VCaP (cell line): ENCODE results near the gene SLC8A1.
A peak's percentile ranks its signal among the peaks of the same experiment; 100 is the strongest.

Experiments
- H3K27ac ChIP-seq: fragments of 450-650 bp; 2 replicates; pipeline ENCODE4 v1.5.1; 2017
- CTCF ChIP-seq: fragments of 450-650 bp; conservative IDR thresholded peaks from 2 replicates; pipeline ENCODE4 v1.5.1; 2017; ENCODE audit warnings: mild to moderate bottlenecking, moderate library complexity

The SLC8A1 gene

GRCh38 chr2:40450066-40450795, 1.7 kb downstream of the SLC8A1 start:
- no peak overlapping the region for H3K27ac ChIP-seq
- TF ChIP-seq CTCF = no peak

- TF ChIP-seq CTCF = peak; percentile 75
Measured at GRCh38 chr2:40448476-40449079, 3.3 kb downstream of the SLC8A1 start.

GRCh38 chr2:40445467-40445866, 6.4 kb downstream of the SLC8A1 start:
- no peak for TF ChIP-seq CTCF
- H3K27ac ChIP-seq = no peak overlapping the region

More at GRCh38 chr2:40448476-40449079, 3.3 kb downstream of the SLC8A1 start:
- H3K27ac ChIP-seq = no peak overlapping the region

GRCh38 chr2:40440835-40441234, 11.1 kb downstream of the SLC8A1 start:
- TF ChIP-seq CTCF = no peak
- no peak overlapping the region for H3K27ac ChIP-seq

GRCh38 chr2:40439473-40439872, 12.4 kb downstream of the SLC8A1 start:
- no peak for TF ChIP-seq CTCF
- no peak overlapping the region for H3K27ac ChIP-seq

- TF ChIP-seq CTCF = no peak
- no peak overlapping the region for H3K27ac ChIP-seq
Measured at GRCh38 chr2:40436093-40436475, 15.8 kb downstream of the SLC8A1 start.

- H3K27ac ChIP-seq = no peak overlapping the region
- no peak for TF ChIP-seq CTCF
Measured at GRCh38 chr2:40435426-40436092, 16.3 kb downstream of the SLC8A1 start.
